ENCODE measurements around the gene BABAM2.

Gene BABAM2

DNA sequence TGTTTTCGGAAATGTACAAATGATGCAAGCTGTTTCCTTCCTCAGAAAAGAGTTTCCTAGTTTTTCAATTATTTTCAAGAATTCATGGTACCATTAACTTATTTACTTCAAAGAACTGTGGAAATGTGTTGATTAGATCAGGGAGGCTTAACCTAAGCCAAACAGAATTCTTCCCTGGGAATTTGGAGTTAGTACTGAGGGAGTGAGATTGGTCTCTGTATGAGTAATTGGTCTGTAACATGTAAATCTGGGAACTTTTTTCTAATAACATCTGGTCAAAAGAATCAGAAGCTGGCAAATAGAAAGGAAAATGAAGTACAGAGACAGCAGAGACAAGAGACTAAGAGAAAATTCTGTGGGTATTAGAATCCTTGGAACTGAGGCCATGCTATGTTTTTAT, 145.8 kb downstream of the BABAM2 start:
- no peak overlapping the region for H3K27ac ChIP-seq
- no peak for TF ChIP-seq CTCF (IDR thresholded peaks at IDR 0.05; ENCODE audit: low read depth, low read length)
- H3K9me3 ChIP-seq (ENCODE audit: severe bottlenecking) = no peaks in the 10 kb centered on the region
- no peaks in the 10 kb centered on the region for H3K27me3 ChIP-seq (ENCODE audit: insufficient read depth, low read depth, severe bottlenecking)
- H3K4me3 ChIP-seq (ENCODE audit: low read depth, low read length) = no peak overlapping the region
- no peaks in the 10 kb centered on the region for H3K36me3 ChIP-seq
- DNase-seq = no peak

- H3K9me3 ChIP-seq (ENCODE audit: severe bottlenecking) = no peaks in the 10 kb centered on the region
- H3K27me3 ChIP-seq (ENCODE audit: insufficient read depth, low read depth, severe bottlenecking) = no peaks in the 10 kb centered on the region
- TF ChIP-seq CTCF (IDR thresholded peaks at IDR 0.05; ENCODE audit: low read depth, low read length) = no peak
- H3K36me3 ChIP-seq = no peaks in the 10 kb centered on the region
- H3K4me3 ChIP-seq (ENCODE audit: low read depth, low read length) = no peak overlapping the region
- no peak overlapping the region for H3K27ac ChIP-seq
- no peak for DNase-seq
These were observed 148.2 kb downstream of the BABAM2 start for GRCh38 chr2:28038722-28039121.

DNA sequence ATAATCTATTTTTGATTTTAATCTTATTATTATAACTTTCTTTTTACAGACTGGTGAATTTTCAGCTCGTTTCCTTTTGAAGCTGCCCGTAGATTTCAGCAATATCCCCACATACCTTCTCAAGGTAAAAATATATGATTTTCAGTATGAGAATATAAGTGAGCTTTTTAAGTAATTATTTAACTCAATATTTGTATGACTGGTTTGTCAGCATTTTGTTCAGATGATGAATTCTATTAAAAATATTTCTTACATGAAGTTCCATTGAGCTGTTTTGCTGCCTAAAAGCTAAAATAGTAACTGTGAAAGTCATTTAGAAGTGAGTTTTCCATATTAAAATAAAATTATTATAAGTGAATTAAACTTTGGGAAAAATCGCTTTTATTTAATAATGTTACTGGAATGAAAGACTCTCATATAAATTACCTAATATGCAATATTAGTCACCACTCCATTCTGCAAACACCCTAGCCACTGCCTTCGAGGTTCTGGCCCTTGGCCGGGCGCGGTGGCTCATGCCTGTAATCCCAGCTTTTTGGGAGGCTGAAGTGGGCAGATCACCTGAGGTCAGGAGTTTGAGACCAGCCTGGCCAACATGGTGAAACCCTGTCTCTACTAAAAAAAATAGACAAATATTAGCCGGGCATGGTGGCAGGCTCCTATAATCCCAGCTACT, 155.3 kb downstream of the BABAM2 start:
- Histone ChIP-seq H3K27me3 (ENCODE audit: insufficient read depth, low read depth, severe bottlenecking) (no peaks in the 10 kb centered on the region), H3K27ac (no peak overlapping the region), H3K9me3 (ENCODE audit: severe bottlenecking) (no peaks in the 10 kb centered on the region), H3K4me3 (ENCODE audit: low read depth, low read length) (no peak overlapping the region), H3K36me3 (no peaks in the 10 kb centered on the region)
- no peak for TF ChIP-seq CTCF (IDR thresholded peaks at IDR 0.05; ENCODE audit: low read depth, low read length)
- DNase-seq = no peak

DNA sequence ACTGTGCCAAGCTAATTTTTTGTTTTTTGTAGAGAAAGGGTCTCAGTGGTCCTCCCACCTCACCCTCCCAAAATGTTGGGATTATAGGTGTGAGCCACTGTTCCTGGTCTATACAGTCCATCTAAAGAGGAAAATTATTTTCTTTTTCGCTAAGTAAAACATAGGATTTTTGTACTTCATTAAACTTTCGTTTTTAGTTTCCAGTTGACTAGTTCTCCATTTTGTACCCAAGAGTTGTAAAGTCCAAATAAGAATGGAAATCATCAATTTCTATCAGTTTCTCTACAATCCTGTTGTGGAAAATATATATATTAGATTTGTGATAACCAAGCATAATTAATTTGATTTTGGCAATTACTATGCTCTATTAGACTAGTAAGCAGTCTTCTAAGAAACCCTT, 156.4 kb downstream of the BABAM2 start:
- no peak for DNase-seq
- Histone ChIP-seq H3K36me3 (no peaks in the 10 kb centered on the region), H3K27ac (no peak overlapping the region)

DNA sequence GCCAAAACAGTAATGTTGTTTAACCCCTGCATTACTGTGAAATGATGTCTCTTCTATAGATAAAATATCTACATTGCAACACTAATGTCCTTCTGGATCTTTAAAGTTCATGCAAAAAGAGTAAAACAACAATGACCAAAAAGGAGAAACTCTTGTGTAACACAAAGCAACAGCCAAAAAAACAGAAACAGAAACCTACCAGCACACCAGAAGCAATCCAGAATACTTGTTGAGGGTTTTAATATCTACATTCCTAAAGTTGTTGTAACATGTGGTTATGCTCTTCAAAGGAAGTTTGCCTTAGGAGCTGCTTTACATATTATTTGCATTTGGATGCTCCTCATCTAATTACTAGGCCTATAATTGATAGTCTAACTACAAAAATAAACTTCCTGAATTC, 157.2 kb downstream of the BABAM2 start:
- TF ChIP-seq CTCF (IDR thresholded peaks at IDR 0.05; ENCODE audit: low read depth, low read length) = no peak
- H3K27ac ChIP-seq = no peak overlapping the region
- H3K36me3 ChIP-seq = no peaks in the 10 kb centered on the region
- no peak for DNase-seq
- H3K4me3 ChIP-seq (ENCODE audit: low read depth, low read length) = no peak overlapping the region
- no peaks in the 10 kb centered on the region for H3K27me3 ChIP-seq (ENCODE audit: insufficient read depth, low read depth, severe bottlenecking)
- no peaks in the 10 kb centered on the region for H3K9me3 ChIP-seq (ENCODE audit: severe bottlenecking)

More for the DNA sequence above, 156.4 kb downstream of the BABAM2 start:
- Histone ChIP-seq H3K4me3 (ENCODE audit: low read depth, low read length) (no peak overlapping the region), H3K9me3 (ENCODE audit: severe bottlenecking) (no peaks in the 10 kb centered on the region), H3K27me3 (ENCODE audit: insufficient read depth, low read depth, severe bottlenecking) (no peaks in the 10 kb centered on the region)
- no peak for TF ChIP-seq CTCF (IDR thresholded peaks at IDR 0.05; ENCODE audit: low read depth, low read length)

GRCh38 chr2:28048341-28048740, 157.8 kb downstream of the BABAM2 start:
- TF ChIP-seq CTCF (IDR thresholded peaks at IDR 0.05; ENCODE audit: low read depth, low read length) = no peak
- H3K27me3 ChIP-seq (ENCODE audit: insufficient read depth, low read depth, severe bottlenecking) = no peaks in the 10 kb centered on the region
- H3K9me3 ChIP-seq (ENCODE audit: severe bottlenecking) = no peaks in the 10 kb centered on the region
- DNase-seq = no peak
- H3K36me3 ChIP-seq = no peaks in the 10 kb centered on the region
- H3K4me3 ChIP-seq (ENCODE audit: low read depth, low read length) = no peak overlapping the region
- no peak overlapping the region for H3K27ac ChIP-seq

All from WERI-Rb-1 (cell line).